GM18519 (cell line): ENCODE results near the gene BTBD17.

Source experiments
- ATAC-seq: cut with Tn5 transposase; IDR thresholded peaks from one replicate; pipeline ENCODE4 v1.9.1; 2021; ENCODE audit warnings: mild to moderate bottlenecking, moderate library complexity; ENCODE audit not compliant: unreplicated experiment, low FRiP score

The BTBD17 gene

DNA sequence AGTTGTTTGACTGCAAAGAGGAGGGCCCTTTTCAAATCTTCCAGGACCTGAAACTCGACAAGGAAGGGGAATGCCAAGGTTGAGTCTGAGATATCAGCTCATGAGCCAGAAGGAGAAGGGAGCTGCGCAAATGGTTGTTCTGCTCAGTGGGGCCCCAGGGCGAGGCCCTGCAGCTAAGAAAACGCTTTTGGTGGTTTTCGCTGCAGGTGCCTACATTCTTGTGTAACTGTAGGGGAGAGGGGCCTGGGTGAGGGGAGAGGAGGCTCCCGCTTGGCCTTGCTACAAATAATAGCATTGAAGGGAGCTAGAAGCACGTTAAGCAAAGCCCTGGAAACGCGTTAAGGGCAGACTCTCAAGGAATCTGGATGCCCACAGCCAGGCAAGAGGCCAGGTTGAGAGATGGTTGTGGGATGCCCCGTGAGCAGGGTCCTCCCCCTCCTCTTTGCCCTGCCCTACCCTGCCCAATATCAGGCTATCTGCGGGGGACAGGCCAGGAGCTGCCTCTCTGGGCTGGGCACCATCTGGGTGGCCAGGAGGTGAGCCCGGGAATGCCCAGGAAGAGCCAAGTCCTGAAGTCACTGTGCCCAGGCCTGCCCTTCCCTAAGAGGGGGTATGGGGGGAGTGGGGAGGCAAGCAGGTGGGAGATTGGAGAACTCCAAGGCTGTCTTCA, 27.6 kb upstream of the BTBD17 start:
- ATAC-seq, result no peak

DNA sequence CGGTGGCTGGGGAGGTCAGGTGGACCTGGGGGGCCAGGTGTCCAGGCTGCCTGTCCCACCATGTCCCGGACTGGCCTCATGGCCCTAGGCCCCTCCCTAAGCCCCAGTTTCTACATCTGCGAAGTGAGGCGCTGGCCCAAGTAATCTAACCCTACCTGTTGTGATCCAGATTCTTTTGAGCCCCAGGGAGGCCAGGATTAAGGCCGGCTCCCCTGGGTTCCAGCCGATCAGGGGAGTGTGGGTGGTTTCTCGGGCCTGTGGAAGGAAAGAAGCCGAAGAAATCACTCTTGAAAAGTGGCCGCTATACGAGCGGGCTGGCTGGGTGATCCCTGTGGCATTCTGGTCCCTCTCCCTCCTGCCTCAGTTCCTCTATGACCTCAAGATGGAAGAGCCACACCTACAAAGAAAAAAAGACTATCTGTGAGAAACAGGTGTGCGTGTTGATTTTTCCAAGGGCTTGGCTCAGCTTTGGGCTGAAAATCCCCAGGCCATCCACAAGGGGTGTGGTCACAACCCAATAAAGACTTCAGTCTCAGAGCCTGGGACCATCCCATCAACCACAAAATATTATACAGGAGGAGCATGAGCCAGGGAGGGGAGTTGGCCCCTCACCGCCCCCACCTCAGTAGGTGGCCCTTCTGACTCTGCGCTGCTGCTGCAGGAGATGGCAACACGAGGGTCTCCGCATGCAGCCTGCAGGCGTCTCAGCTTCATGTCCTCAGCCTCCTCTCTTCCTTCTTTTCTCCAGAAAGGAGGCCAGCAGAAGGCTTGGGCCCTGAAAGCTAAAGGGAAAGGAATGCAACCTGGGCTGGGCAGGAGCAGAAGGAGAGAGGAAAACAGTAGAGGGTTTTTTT, 25.9 kb upstream of the BTBD17 start:
- ATAC-seq, result no peak

DNA sequence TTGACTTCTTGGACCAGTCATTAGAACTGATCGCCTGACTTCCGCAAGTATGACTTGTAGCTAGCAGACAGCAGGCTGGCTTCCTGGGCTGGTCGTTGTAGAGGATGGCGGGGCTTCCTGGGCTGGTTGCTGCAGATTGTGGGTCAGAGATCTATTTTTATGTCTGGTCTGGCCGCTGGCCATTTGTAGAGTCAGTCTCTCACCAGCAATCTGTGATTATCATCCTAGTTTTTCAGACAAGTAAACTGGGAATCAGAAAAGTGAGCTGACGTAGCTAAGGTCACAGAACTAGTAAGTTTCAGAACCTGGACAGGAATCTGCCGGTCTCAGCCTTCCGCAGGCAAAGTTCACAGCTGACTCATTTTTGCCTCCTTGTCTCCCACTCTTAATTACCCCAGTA, 24.7 kb upstream of the BTBD17 start:
- no peak for ATAC-seq

DNA sequence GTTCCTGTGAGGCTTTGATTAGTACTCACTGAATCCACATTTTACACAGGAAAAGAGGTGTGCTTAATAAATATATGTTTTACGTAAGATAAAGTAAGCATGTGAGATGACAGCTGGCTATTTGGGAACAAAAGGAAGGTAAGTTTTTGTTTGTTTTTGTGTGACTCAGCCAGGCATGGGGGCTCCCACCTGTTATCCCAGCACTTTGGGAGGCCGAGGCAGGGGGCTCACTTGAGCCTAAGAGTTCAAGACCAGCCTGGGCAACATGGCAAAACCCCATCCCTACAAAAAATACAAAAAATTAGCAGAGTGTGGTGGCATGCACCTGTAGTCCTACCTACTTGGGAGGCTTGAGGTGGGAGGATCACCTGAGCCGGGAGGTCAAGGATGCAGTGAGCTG, 23.5 kb upstream of the BTBD17 start:
- no peak for ATAC-seq

DNA sequence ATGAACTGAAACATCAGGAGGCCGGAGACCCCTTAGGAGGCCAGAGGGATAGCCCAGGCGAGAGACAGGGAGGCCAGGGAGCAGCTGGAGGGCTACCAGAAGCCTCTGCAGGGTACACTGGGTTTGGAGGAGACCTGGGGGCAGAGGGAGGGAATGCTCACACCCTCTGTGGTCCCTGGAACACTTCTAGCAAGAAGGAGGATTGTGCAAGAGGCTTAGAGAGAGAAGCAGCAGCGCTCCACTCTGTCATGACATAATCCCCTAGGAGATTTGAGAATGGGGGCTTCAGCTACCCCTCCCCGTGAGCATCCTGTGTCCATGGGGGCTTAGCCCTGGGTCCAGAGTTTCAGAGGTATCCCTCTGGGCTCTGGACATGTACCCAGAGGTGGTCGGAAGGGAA, 21.5 kb upstream of the BTBD17 start:
- ATAC-seq, result no peak

DNA sequence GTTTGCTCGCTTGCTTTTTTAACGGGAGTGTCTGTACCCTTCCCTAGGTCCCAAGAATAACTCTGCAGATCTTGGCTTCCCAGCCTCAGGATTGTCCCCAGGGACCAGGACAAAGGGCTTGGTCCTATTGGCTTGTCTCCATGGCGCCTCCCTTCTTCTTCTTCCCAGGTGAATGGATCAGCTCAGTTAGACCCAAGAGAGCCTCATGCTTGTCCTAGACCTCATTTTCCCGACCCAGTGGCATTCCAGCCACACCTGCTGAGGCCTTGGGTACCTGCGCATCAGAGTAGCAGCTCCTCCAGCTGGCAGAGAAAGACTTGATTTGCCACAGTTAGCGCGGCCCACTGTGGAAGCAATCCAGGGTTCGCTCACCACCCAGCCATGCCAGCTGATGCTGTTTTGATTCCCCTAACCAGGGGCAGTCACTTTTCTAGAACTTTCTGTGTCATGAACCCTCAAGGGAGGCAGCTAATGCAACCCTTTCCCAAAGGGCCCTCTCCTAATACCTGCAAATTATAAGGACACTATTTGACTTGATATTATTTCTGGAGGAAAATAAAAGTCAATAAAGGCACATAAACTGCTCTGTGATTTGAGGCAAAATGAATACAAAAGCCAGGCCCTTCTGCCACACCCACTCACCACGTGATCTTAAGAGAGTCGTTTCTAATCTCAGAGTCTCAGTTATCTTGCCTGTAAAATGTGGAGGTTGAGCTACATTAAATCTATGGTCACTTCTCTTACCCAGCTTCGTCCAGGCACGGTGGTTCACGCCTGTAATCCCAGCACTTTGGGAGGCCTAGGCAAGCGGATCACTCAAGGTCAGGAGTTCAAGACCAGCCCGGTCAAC, 19.5 kb upstream of the BTBD17 start:
- ATAC-seq, result no peak

DNA sequence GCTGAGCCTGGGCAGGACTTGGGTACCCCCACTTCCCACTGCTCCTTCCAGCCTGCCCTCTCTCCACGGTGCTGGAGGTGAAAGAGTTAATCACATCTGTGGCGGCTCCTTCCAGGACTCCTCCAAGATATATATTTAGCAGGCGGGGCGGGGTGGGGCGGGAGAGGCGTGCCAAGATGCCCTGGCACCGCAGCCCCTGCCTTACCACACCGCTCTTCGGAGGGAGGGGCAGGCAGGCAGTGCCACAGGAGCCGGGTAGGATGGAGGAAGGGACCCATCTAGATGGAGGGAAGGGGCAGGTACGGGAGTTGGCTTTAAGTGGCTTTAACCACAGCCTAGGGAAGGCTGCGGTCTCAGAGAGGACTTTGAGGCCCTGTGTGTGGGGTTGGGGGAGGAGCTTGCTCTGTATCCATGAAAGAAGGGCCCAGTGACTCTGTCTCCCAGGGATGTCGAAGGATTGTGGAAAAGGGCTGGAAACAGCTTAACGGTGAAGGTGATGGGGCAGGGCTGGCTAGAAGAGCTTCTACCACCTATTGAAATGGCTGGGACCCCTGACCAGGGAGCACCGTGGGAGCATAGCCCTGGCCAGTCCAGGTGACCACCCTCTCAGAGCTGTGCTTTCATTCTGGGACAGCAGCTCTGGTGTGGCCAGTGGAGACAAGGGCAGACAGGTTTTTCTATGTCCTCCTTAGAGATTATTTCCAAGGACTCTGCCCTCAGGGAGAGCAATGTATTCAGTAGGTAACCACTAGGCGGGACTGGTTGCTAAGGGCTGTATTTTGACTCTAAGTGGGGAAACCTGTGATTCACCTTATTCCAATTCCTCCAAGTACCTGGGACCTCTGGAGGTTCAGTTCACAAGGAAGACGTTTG, 18.7 kb upstream of the BTBD17 start:
- ATAC-seq, result no peak

DNA sequence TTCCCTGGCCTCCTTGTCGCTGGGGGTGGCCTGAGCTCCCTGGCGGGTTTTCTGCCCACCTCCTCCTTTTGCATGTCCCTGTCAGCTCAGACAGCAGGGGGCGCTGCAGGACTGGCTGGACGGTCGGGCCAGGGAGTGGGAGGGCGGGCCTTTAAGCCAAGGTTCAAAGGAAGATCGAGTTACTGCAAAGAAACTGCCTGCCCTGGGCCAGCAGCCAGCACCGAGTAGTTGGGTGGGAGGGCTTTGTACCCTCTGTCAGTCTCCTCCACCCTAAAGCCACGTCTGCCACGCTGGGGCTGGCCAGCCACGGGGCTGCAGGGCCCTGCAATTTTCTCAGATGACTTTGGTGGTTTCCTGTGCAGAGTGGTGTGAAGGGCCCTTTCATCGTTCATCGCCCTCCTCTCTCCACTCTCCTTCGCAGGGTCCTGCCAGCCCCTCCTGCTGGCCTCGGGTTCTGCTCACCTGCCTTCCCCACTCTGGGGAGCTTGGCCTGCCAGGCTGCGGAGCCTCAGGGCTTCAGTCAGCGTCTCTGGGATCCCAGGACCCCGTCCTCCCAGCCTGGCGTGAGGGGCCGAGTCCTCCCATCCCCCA, 17.9 kb upstream of the BTBD17 start:
- ATAC-seq, result no peak

DNA sequence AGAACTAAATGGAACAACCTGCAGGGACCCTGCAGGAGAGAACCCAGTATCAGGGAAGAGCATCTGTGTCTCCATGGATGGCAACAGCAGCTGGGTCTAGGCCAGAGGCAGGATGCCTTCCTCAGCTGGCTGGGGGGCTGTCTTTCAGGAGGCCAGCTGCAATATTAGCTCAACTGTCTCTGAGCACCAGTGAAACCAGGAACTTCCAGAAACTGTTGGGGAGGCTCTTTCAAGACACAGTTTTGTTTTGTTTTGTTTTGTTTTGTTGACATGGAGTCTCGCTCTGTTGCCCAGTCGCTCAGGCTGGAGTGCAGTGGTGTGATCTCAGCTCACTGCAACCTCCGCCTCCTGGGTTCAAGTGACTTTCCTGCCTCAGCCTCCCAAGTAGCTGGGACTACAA, 13.2 kb upstream of the BTBD17 start:
- no peak for ATAC-seq

DNA sequence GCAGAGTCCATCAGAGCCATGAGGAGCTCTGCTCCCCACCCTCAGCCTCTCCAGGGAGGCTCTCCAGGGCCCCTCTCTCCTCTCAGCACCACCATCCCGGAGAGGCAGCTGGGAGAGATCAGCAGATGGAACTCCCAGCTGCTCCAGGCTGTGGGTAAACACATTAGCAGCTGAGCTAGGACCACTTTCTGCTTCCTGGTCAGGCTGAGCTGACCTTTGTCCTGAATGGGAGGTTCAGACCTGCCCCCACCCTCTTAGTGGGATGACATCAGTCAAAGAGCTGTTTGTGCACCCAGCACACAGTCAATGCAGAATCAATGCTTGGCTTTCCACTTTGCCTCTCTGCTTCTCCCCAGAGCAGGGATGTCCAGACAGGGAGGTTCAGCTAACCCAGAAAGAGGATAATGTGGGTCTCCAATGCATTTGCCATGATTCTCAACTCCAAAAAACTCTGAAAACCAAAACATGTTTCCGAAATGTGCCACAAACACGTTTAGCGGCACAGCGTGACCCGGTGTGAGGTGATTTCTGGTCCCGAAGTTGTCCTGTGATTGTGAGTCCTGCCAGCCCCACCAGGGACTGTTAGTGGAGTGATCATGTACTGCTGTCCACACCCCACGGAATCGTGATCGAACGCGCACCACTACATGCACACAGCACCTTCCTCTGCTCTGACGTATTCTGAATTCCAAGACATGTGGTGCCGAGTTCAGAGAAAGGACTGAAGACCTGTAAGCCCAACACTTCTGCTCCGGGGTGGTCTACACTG, 12.4 kb upstream of the BTBD17 start:
- no peak for ATAC-seq

DNA sequence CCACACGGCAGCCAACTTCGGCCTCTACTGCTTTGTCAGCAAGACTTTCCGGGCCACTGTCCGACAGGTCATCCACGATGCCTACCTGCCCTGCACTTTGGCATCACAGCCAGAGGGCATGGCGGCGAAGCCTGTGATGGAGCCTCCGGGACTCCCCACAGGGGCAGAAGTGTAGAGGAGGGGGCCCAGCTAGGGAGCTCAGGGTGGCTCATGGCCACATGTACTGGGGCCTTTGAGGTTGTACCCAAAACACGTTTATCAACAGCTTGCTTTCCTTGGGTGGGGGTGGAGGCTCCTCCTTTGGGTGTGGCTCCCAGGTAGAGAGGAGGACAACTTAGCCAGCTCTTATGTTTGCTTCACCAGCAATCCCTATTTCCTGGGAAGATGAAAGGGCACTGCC, 10.8 kb upstream of the BTBD17 start:
- no peak for ATAC-seq

DNA sequence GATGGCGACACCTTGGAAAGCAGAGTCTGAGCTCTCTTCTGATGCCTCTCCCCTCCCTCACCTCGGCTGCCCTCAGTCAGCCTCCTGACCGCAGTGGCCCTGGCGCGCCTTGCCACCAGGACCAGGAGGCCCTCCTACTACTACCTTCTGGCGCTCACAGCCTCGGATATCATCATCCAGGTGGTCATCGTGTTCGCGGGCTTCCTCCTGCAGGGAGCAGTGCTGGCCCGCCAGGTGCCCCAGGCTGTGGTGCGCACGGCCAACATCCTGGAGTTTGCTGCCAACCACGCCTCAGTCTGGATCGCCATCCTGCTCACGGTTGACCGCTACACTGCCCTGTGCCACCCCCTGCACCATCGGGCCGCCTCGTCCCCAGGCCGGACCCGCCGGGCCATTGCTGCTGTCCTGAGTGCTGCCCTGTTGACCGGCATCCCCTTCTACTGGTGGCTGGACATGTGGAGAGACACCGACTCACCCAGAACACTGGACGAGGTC, 10.0 kb upstream of the BTBD17 start:
- ATAC-seq, result no peak

DNA sequence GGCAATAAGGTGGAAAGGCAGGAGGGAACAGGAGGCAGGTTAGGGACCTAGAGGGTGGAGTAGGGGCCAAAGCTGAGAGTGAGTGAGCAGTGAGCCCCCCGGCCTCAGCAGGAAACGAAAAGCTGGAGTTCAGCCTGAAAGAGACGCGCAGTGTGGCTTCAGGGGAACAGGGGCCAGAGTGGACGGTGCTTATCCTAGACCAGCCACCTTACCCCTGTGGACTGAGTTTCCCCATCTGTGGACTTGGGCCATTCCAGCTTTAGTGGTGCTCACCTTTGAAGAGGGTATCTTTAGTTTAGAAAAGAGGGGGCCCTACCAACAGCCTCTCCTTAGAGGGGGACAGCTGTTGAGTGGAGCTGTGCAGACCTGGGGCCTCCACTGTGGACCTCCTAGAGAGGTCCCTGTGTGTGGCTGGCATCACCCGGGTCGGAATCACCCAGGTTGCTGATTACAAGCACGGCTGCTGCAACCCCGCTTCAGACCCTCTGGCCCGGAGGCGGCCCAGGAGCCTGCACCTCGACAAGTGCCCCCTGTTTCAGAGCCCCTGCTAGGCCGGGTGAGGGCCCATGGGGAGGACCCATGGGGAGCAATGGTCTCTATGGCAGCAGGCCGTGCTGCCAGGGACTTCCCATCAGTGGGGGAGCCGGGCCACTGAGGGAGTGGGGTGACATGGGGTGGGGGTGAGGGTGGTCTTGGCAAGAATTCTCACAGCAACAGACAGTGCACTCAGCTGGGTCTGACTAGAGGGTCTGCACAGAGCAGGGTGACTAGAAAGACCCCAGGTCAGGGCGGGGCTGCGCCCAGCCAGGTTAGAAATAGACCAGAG, 8.2 kb upstream of the BTBD17 start:
- ATAC-seq, result no peak

DNA sequence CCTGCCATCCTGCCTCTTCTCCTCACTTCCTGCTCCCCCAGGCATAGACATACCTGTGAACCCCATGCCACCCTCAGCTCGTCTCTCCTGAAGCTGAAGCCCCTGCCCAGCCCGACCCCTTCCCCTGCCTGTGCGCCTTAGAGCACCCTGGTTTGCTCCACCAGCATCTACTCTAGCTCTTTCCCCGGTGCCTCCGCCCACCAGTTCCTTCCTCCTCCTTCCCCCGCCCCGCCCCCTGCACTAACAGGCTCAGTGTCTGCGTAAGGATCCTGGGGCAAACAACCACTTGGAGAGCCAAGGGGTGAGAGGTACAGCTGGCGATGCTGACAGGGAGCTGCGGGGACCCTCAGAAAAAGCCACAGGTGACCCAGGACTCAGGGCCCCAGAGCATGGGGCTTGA, 7.6 kb upstream of the BTBD17 start:
- ATAC-seq, result no peak

DNA sequence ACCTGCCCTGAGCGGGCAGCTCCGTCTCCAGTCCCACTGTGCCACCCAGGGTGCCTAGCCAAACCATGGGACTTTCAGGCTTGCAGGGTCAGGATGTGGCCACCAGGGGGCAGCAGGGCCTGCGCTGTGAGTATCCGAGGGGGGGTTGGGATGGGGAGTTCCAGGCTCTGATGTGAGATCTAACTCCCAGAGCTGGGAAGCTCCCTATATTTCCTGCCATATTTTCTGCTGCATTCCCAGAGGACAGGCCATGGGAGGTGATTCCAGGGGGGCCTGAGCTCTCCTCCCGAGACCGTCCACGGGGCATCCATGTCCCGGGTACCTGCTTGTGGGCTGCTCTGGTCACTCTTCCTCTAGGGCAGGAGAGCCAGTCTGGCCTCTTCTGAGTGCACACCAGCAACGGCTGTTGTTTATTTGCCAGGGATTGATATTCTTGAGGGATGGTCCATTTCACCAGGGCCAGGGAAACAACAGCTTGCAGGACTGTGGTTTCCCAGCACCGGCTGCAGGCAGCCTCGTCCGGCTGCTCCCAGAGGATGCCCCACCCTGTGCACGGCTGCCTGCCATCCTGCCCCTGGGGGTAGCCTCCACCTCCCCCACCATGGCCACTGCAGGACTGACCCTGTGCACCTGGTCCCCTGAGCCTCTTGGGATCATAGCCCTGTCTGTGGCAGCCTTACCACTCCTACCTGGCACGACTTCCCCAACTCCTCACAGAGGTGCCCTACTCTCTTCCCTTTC, 6.8 kb upstream of the BTBD17 start:
- no peak for ATAC-seq

DNA sequence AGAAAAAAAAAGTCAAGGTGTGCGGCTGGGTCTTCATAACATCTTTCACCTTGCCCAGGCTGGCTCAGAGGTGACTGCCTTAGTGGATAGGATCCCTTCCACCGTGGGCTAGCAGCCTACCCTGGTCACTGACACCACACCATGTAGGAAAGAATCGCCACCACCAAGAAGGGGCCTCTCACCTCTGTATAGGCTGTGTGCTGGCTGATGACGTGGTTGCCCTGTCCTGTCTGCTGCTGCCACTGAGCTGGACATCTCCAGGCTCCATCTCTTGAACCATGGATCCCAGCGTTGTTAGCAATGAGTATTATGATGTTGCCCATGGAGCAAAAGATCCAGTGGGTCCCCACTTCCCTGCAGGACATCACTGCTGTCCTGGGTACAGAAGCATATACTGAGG, 5.5 kb upstream of the BTBD17 start, which contains the start of gene GPR142:
Gene GPR142 (plus strand): TSS at position 301 of the 400 bp plus-strand sequence. CDS start 2,035 bp downstream, outside the sequence.
- ATAC-seq, result no peak

DNA sequence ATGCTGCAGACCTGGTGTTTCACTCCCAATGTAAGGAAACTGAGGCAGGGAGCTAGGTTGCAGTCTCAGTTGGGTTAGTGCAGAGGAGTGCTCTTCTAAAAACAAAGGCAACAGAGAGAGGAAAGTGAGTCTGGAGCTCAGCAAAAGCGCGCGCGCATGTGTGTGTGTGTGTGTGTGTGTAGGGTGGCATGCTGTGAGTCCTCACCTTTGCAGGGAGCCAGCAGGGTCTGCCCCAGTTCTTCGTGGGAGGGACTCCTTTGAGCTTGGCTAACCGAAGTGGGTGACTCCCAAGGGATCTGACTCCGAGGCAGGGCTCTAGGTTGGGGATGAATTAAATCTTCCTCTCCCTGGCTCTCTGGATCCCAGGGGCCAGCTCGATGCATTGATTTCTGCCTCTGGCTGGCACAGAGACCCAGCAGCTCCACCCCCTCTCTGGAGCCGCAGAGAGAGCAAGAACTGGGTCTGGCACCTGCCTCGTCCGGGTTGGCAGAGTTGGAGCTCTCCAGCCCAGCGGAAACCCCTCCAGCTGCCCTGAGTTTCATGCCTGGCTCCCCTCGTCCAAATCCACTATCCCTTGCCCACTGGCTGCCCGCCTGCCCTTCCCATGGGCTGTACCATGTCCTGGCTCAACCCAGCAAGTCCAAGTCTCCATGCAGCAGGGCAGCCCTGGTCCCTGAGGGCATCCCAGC, 1.3 kb upstream of the BTBD17 start:
- ATAC-seq, result no peak
